ENCODE data around the gene PCSK5. TPM values are rescaled to one million over a fixed set of nuclear protein-coding genes. Genes with fewer than 3 reads are reported as not detected.
"Not testable (repeated sequence)": the region's sequence is repeated elsewhere in the genome, so short reads cannot be mapped to it uniquely, and the experiment has no call there.

The PCSK5 gene
- total RNA-seq, 1 donor from 2014 or later: 0.79 TPM

- DNase-seq (ENCODE audit: low read depth in 2 of 2): no peak
These were observed 177.2 kb downstream of the PCSK5 start for GRCh38 chr9:76067696-76068095.

GRCh38 chr9:76077537-76077936 is 187.1 kb downstream of the PCSK5 start:
- no peak for DNase-seq (ENCODE audit: low read depth in 2 of 2)

GRCh38 chr9:76081281-76081680 is 190.8 kb downstream of the PCSK5 start:
- DNase-seq (ENCODE audit: low read depth in 2 of 2): not testable (repeated sequence)

- no peak for DNase-seq (ENCODE audit: low read depth in 2 of 2)
These were observed 191.6 kb downstream of the PCSK5 start for GRCh38 chr9:76082057-76082456.

GRCh38 chr9:76085596-76085995 is 195.1 kb downstream of the PCSK5 start:
- no peak for DNase-seq (ENCODE audit: low read depth in 2 of 2)

- DNase-seq (ENCODE audit: low read depth in 2 of 2): no peak
These were observed 196.1 kb downstream of the PCSK5 start for GRCh38 chr9:76086539-76086938.

GRCh38 chr9:76087976-76088375 is 197.5 kb downstream of the PCSK5 start:
- no peak for DNase-seq (ENCODE audit: low read depth in 2 of 2)

- DNase-seq (ENCODE audit: low read depth in 2 of 2): peak; percentile 34 to 35
These were observed 199.9 kb downstream of the PCSK5 start for GRCh38 chr9:76090330-76090729.

- DNase-seq (ENCODE audit: low read depth in 2 of 2): peak in 1 of 2 donors; percentile 1
These were observed 200.4 kb downstream of the PCSK5 start for GRCh38 chr9:76090909-76091308.

- no peak for DNase-seq (ENCODE audit: low read depth in 2 of 2)
These were observed 202.1 kb downstream of the PCSK5 start for GRCh38 chr9:76092572-76092971.

GRCh38 chr9:76095585-76095984 is 205.1 kb downstream of the PCSK5 start:
- no peak for DNase-seq (ENCODE audit: low read depth in 2 of 2)

- peak in 1 of 2 donors; percentile 1 for DNase-seq (ENCODE audit: low read depth in 2 of 2)
These were observed 209.0 kb downstream of the PCSK5 start for GRCh38 chr9:76099516-76099915.

GRCh38 chr9:76101075-76101474 is 210.6 kb downstream of the PCSK5 start:
- no peak for DNase-seq (ENCODE audit: low read depth in 2 of 2)

GRCh38 chr9:76101491-76101890 is 211.0 kb downstream of the PCSK5 start:
- DNase-seq (ENCODE audit: low read depth in 2 of 2): no peak

- no peak for DNase-seq (ENCODE audit: low read depth in 2 of 2)
These were observed 211.5 kb downstream of the PCSK5 start for GRCh38 chr9:76101947-76102346.

- no peak for DNase-seq (ENCODE audit: low read depth in 2 of 2)
These were observed 213.2 kb downstream of the PCSK5 start for GRCh38 chr9:76103531-76104315.

- no peak for DNase-seq (ENCODE audit: low read depth in 2 of 2)
These were observed 217.0 kb downstream of the PCSK5 start for GRCh38 chr9:76107482-76107881.

GRCh38 chr9:76109953-76110352 is 219.5 kb downstream of the PCSK5 start:
- DNase-seq (ENCODE audit: low read depth in 2 of 2): no peak

GRCh38 chr9:76112151-76112550 is 221.7 kb downstream of the PCSK5 start:
- DNase-seq (ENCODE audit: low read depth in 2 of 2): no peak

GRCh38 chr9:76114144-76114543 is 223.7 kb downstream of the PCSK5 start:
- no peak for DNase-seq (ENCODE audit: low read depth in 2 of 2)

- DNase-seq (ENCODE audit: low read depth in 2 of 2): no peak
These were observed 224.9 kb downstream of the PCSK5 start for GRCh38 chr9:76115396-76115795.

- no peak for DNase-seq (ENCODE audit: low read depth in 2 of 2)
These were observed 225.6 kb downstream of the PCSK5 start for GRCh38 chr9:76115982-76116646.

GRCh38 chr9:76116913-76117312 is 226.4 kb downstream of the PCSK5 start:
- peak in 1 of 2 donors; percentile 2 for DNase-seq (ENCODE audit: low read depth in 2 of 2)
